Embryonic facial prominence (tissue), 1 donor: ENCODE data around the gene FSHR.

ENCODE experiments used
- DNase-seq: peaks from one replicate; pipeline ENCODE4 v3.0.0-alpha.2; 2016; ENCODE audit errors: extremely low spot score

The FSHR gene

DNA sequence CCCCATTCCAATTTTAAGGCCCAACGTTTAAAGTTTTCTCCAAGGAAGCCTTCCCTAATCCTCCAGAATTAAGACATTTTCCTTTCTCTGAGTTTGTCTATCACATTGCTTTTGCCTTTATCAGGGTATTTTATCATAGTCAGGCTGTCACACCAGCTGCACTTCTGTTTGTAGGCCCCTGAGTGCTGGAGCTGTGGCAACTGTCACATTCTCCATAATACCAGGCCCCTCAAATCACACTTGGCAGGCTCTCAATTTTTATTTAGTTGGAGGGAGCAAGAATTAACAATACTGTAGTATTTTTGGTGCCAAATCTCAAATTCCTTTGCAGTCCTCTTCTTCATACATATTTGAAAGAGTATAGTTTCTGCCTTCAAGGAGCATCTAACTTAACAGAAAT lies 122.2 kb downstream of the FSHR start:
- DNase-seq: no peak

DNA sequence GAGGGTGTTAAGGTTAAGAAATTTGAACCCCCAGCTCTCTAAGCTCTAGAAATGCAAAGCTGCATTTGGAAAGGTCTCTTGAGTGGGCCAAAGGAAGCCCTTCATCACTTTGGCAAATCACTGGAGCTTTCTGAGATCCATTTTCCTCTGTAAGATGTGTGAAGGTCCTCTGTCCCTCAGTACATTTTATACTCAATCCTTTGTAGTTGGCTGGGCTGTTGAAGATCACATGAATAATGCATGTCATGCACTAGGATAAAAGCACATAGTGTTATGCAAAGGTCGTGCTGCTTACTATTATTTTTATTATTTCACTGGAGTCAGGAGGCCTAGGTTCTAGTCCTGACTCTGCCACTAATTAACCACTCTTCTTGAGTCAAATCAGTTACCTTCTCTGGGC lies 124.9 kb downstream of the FSHR start:
- no peak for DNase-seq

- DNase-seq: no peak
Measured at GRCh38 chr2:49028101-49028500, 126.2 kb downstream of the FSHR start.

DNA sequence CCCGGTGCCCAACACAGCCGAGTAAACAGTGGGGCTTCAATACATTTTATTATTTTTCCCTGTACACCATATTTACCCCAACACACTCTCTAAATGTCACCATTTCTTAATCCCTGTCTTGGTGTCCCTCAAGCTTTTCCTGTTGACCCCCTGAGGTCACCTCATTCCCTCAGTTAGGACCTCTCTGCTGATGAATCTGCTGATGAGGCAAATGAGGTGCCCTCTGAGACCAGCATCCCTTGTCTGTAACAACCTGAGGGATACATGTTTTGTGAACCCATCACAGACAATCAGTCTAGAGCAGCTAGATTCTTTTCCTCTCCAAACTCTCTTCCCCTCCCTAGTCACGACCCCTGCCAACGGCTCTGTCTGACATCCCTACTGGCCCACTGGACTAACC lies 127.6 kb downstream of the FSHR start:
- no peak for DNase-seq

- DNase-seq: no peak
Measured at GRCh38 chr2:49021271-49021670, 133.0 kb downstream of the FSHR start.

DNA sequence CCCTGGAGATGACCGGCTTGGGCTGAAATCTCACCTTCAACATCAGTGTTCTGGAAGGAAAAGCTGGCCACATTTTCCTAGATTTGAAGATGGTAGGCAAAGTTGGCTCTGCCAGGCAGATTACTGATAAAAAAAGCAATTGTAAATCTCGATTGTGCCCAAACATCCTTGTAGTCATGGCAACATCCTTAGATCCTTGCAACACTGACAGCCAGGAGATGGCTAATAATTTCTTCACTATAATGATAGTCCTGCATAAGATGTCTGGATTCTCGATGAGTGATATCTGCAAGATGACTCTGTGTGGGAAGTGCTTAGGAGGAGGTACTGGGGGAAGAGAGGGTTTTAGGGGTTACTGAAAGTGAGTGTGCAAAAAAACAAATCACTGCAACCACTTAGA lies 149.1 kb downstream of the FSHR start:
- no peak for DNase-seq

DNA sequence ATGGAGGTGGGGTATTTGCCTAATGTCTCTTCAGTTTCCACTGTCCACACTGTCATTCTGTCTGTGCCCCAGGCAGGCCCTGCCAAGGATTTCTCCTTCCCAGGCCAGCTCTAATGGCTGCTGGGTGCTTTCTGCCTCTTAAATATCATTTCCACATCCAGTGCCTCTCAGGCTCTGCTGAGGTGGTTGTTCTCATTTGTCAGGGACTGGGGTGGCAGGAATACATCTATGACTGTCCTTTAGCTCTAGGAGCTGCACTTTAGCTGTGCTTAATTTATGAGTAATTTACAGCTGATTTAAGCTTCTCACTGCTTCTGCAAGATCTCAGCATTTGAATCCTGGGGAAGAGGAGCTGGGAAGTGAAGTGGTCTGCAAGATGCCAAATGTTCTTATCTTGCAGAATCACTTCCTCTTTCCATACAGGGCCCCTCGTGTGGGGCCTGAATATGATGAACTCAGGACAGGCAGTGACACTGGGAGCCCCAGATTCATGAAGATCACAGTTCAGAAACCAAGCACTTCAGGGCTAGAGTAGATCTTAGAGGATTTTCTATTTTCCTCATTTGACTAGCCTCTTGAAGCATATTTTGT lies 150.2 kb downstream of the FSHR start:
- no peak for DNase-seq

DNA sequence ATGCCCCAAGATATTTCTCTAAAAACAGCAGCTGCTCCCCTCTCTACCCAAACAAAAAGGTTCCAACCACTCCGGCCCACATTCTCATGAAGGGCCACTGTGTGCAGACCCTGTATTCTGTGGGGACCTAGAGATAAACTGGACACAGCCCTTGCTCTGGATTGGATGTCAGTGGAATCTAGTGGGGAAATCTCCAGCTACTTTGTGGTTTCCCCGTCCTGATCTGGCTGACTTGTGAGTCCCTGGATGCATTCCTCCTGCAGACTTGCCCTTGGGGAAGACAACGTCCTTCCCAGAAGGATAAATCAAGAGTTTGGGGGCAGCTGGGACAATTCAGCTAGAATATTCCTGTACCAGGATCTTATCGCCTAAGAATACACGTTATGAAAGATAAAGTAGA lies 151.1 kb downstream of the FSHR start:
- DNase-seq: no peak

- no peak for DNase-seq
Measured at GRCh38 chr2:49002750-49003149, 151.6 kb downstream of the FSHR start.

GRCh38 chr2:49000695-49001094 lies 153.6 kb downstream of the FSHR start:
- no peak for DNase-seq

DNA sequence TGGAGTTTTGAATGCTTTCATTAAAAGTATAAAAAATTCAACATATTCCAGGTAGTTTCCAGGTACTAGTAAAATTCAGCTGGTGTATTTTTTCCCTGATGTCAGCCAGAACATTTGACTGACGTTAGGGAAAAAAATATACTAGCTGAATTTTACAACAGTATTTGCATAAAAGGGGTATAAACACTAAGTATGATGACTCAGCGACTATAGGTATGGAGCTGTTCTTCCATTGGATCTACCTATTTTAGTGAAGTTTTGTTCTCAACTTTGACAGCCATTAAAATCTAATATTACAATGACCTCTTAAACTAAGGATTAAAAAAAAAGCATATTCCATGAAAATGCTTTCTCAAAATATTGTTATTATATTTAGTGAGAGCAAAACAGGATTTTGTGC lies 155.9 kb downstream of the FSHR start:
- no peak for DNase-seq

DNA sequence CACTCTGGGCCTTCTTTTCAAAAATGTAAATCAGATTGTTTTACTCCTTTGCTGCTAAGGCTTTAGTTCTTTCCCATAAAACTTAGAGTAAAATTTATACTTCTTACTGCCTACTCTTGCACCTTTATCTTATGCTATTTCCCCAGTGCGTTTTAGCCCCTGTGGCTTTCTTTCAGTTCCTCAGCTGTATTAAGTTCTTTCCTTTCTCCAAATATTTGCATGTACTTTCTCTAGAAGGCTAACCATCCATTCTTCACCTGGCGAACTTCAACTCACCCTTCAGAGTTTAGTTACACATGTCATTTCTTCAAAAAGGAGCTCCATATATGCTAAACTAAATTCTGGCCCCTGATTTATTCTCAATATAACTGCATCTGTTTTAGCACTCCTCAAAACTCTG lies 160.7 kb downstream of the FSHR start:
- no peak for DNase-seq

DNA sequence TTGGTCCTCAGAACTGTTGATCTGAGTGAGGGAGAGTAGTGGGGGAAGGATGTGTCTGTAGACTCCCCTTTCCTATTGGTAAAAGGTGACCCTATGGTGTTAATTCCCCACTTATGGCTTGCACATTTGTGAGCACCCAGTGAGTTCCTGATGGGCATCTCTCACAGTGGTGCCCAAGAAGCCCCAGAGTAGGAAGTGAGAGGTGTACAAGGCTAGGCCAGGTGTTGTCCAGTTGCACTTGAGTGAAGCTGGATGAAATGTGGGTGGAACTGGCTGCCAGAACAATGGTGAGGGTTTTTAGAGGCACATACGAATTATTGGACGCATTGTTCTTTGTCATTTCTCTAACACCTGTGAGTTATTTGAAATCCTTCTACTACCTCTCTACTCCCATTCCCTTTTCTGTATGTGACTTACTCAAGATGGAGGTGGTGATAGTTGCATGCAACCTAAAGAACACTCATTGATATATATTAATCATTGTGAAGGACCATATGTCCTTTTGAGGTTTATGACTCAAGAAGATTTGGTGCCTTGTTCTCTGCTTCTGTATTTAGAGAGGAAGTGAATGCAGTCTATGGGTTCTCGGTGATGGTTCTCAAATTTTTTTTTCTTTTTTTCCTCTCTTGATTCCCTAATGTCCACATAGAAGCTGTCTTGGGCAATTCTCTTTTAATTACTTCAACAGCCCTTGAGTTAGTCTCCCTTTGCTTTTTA lies 162.7 kb downstream of the FSHR start:
- no peak for DNase-seq

- DNase-seq: no peak
Measured at GRCh38 chr2:48984922-48985321, 169.4 kb downstream of the FSHR start.

DNA sequence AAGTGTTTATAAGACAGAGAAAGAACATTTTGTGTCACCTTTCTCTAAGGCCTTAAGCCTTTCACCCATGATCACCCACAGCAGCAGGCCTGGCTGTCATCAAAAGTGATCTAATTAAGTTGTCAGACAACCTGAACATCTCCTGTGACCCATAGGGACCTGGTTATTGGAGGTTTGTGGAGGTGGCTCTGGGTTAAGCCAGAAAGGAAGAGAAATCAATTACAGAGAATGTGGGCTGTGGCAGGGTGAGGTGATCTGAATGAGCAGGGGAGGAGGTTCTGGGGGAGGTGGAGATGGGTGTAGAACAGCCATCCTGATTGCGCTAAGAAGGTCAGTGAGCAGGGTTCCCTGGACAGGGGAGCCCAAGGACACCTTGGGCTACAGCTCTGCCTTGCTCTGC lies 170.8 kb downstream of the FSHR start:
- DNase-seq: no peak

DNA sequence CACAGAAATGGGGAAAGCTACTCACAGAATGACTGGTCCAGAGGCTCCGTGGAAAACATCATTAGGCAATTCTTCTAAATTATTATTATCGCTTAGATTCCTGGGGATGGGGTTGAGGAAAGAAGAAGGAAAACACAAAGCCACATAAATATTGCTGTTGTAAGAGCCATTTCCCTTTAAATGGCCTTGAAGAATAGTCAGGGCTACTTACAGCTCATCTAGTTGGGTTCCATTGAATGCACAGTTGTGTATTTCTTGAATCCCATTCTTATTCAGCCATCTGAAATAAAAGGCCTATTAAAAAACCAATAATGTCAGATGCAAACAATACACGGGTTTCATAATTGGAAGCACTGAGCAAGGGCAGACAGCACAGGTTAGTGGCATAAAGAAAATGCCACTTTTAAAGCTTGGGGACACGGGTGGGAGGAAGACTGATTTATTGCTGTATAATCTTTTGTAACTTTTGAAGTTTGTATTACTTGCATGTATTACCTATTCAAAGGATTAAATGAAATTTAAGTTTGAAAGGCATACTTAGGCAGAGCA lies 171.4 kb downstream of the FSHR start:
- no peak for DNase-seq

- DNase-seq: no peak
Measured at GRCh38 chr2:48980846-48981245, 173.5 kb downstream of the FSHR start.

DNA sequence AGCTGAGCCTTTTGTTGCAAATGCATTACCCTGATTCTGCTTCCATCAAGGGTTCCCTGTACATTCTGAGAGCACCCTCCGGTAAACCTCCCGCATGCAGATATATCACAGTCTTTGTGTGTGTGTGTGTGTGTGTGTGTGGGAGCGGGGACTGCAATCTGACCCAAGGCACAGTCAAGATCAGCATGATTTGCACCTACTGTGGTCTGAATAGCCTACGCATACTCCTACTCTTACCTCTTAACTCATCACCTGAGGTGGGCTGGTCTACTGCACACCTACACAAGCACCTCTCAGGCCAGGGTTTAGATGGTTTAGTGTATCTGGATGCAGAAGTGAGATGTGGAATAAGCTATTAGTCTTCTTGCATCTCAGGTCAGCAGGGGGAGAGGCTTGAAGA lies 174.6 kb downstream of the FSHR start:
- DNase-seq: no peak

GRCh38 chr2:48978131-48978530 lies 176.2 kb downstream of the FSHR start:
- no peak for DNase-seq

DNA sequence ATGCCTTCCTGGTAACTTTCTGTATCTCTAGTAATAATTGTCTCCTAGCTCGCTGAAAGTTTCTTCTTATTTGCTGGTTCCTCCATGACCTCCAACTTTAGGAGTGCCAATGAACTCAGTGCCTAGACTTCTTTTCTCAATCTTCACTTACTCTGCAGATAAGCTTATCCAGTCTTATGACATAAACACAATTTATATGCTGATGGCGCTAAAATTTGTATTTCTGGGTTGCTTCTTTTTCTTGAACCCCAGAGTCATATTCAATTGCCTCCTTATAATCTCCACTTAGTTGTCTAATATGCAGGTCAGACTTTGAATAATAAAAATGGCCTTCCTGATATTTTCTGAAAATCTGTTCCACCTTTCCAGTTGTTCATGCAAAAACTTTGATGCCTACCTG lies 182.5 kb downstream of the FSHR start:
- no peak for DNase-seq

DNA sequence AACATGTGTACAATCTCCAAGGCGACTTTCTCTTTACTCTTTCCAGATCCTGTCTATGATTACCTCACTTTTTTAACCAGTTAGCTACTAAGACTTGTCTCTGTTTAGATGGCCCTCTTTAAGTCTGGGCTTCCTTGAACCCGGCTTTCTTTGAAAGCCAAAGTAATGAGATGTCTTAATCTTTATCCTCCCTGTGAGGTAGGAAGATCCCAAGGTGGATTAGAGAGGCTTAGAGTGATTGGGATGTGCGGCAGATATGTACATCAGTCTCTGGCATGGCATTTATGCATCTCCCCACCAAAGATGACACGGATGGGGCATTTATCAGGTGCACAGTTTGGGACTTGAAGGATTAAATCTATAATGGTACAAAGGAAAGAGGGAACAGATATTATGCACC lies 186.3 kb downstream of the FSHR start:
- DNase-seq: no peak

- no peak for DNase-seq
Measured at GRCh38 chr2:48965204-48965603, 189.1 kb downstream of the FSHR start.

- DNase-seq: no peak
Measured at GRCh38 chr2:48961009-48961408, 193.3 kb downstream of the FSHR start.

DNA sequence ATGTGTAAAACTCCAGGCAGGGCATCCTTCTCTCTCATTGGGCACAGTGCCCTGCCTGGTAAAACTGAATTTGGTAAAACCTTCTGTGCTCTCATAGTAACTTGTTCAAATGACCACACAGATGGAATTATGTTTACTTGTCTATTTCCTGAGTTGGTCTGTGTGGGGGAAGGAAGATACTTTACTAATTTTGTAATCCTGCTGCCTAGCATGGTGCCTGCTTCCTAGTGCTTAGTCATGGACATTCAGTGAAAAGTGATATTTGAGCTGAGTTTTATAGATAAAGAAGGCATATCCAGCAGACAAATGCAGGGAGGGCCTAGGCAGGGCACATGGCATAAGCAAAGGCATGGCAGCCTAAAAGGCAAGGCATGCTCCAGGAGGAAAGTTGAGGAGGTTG lies 199.4 kb downstream of the FSHR start:
- no peak for DNase-seq
